UCSD-AML1 (cell line): ENCODE data around the gene TP53RK.
"Not testable (repeated sequence)": the region's sequence is repeated elsewhere in the genome, so short reads cannot be mapped to it uniquely, and the experiment has no call there.

ENCODE experiments used
- DNase-seq: peaks from one replicate; lab custom pipeline; 2025; ENCODE audit not compliant: unreplicated experiment; lab: John Stamatoyannopoulos, UW

The TP53RK gene

DNA sequence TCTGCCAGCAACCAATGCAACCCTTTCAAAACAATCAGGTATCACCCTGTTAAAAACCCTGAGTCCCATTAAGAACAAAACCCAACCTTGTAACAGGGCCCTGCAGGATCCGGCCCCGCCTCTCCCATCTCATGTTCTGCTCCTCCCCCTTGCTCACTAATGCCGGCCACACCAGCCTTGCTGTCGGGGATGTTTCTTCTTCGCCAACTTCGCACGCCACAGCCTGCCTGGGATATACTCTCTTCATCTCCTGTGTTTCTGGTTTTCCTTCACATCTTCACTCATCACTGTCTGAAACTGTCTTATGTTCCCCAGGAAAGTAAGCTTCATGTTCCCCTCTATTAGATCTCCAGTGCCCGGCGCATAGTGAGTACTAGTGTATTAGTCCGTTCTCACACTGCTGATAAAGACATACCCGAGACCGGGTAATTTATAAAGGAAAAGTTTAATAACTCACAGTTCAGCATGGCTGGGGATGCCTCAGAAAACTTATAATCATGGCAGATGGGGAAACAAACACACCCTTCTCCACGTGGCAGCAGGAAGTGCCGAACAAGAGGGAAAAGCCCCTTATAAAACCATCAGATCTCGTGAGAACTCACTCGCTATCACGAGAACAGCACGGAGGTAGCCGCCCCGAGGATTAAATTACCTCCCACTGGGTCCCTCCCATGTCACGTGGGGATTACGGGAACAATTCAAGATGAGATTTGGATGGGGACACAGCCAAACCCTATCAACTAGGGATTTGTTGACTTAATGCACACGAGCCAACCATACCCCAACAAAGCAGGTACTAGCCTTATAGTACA lies 5.1 kb downstream of the TP53RK start:
- no peak for DNase-seq

DNA sequence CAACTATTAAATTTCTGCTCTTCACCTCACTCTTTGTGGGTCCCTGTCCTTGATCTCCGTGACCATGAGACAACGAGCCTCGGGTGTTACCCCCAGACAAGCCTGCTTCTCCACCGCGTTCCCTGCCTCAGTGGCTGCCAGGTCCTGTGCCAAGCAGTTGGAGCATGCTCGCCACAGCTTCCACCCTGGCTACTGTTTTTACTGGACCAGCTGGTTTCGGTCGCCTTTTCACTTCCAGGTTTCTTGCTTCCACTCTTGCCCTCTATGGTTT lies 5.6 kb downstream of the TP53RK start:
- no peak for DNase-seq

DNA sequence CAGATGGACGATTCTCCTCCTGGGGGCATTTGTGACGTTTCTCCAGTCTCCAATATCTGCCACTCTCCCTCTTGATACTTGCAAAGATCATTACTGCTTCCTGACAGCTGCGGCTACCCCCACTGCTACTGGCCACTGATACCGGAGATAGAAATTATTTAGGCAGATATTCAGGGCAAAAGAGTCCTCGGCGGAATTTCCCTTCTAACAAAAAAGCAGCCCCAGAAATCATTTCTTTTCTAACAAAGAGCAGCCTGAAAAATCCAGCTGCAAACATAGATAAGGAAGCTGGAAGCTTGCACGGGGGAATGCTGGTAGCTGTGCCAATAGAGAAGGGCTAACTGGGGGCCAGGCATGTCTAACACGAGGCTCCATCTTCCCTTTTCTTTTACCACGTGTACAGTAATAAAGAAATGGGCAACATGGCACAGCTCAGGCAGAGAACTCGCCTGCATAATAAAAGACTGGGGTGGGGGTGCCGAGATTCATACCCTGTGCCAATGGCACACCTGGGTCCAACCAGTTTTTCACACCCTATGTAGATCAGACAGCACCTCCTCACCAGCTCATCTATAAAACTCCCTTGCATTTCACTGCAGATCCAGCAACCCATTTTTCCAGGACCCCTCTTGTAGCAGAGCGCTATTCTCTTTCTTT lies 6.1 kb downstream of the TP53RK start:
- no peak for DNase-seq

DNA sequence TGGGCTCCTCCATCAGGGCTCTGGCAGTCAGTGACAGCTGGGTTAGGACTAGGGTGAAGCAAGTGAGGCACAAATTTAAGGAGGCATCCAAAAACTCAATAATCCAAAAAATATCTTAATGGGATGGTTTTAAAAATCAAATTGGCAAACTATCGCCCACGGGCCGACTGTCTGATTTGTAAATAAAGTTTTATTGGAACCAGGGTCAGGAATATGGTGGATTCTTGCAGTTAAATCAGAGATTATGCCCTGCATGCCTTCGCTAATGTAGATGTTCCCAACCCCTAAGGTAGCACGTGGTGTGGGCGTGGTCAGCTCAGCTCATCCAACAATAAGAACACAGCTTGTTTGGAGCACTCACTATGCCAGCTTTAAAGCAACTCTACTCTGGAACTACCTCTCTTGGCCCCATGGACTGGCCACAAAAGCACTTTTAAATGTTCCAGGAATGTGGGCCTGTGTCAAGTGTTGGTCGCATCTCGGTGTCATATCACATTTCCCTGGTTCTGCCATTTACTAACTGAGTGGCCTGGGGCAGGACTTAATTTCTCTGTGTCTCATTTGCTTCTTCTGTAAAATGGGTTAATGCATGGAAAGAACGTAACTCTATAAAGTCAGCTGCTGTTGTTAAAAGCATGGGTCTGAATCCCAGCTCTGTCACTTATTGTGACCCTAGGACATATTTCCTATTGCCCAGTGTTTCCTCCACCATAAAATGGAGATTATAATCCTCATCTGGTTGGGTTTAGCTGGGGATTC lies 7.0 kb downstream of the TP53RK start:
- no peak for DNase-seq

DNA sequence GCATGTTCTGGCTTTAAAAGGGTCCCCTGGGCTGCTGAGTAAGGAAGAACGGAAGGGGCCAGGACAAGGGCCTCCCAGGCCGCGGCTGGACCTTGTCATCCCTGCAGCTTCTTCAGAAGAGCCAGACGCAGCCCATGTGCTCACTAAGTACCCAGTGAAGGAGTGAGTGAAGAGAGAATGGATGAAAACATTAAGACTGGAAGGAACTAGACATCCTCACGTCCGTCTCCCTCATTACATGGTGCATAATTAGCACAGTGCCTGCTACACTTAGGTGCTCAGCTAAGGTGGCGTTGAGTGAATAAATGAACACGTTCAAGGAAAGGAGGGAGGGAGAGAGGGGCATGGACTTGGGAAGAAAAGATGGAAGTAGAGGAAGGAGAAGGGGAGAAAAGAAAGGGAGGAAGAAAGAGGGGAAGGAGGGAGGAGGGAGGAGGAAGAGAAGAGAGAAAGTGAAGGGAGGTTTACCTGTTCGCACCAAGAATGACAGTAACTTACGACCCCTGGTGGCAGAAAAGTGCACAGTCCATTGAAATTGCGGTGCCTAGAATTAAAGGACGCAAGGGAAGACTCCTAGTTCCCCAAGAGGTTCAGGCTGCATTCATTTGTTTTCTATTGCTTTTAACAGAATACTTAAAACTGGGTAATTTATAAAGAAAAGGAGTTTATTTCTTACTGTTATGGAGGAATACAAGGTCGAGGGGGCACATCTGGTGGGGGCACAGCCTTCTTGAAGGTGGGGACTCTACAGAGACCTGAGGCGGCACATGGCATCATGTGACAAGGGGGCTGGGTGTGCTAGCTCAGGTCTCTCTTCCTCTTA lies 8.0 kb downstream of the TP53RK start:
- DNase-seq = peak; percentile 43

DNA sequence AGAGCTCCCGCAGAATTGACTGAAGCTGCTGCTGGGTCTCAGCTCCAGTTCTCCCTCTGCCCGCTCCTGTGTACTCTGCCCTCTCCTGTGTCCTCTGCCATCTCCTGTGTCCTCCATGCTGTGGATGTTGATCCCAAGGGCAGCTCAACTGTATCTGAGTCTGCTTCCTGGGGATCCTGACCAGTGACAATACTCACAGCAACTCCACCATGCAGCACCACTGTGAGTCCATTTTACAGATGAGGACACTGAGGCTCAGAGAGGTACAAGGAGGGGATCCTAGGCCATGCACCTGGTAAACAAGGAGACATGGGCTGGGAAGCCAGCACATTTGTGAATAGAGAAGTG lies 8.6 kb downstream of the TP53RK start:
- no peak for DNase-seq

DNA sequence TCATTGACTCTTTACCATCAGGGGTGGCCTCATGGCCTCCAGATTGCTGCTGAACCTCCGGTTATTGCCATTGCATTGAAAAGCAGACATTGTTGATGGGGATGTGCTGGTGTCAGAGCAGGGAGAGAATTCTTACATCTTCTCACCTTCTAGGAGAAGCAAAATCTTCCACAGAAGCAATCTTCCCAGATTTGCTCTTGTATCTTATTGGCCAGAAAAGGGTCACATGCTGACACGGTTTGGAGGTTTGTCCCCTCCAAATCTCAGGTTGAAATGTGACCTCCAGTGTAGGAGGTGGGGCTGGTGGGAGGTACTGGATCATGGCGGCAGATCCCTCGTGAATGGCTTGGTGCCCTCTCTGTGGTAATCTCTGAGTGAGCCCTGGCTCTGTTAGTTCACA lies 10.7 kb downstream of the TP53RK start:
- no peak for DNase-seq

DNA sequence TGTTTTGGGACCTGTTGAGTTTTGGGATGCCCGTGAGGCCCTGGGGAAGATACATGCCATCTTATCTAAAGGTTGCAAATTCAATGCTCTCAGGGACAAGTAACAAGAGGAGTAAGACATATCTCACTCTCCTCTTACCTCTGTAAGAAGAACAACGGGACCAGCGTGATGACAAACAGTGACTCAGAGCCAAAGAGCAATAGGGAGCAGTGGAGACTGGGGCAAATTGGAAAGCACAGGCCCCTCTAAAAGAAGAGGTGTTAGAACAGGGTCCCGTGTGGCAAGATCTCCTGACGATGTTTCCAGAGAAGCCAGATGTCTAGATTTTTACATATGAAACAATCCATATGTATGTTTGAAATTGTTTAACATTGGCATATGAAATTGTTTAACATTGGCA lies 11.6 kb downstream of the TP53RK start:
- DNase-seq = no peak

DNA sequence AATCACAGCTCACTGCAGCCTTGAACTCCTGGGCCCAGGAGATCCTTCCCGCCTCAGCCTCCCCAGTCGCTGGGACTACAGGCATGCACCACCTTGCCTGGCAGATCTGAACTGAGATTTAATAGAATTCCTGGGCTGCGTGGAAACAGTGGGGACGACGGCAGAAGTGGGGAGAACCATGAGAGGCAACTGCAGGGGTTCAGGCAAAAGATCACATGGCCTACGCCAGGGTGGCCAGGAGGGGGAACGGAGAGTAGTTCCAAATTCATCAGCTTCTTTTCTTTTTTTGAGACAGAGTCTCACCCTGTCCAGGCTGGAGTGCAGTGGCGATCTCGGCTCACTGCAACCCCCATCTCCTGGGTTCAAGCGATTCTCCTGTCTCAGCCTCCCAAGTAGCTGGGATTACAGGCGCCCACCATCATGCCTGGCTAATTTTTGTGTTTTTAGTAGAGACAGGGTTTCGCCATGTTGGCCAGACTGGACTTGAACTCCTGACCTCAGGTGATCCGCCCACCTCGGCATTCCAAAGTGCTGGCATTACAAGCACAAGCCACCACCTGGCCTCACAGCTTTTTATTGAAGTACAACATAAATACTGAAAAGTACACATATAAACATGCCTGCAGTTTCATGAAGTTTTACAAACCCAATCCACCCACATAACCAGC lies 12.5 kb downstream of the TP53RK start:
- not testable (repeated sequence) for DNase-seq

DNA sequence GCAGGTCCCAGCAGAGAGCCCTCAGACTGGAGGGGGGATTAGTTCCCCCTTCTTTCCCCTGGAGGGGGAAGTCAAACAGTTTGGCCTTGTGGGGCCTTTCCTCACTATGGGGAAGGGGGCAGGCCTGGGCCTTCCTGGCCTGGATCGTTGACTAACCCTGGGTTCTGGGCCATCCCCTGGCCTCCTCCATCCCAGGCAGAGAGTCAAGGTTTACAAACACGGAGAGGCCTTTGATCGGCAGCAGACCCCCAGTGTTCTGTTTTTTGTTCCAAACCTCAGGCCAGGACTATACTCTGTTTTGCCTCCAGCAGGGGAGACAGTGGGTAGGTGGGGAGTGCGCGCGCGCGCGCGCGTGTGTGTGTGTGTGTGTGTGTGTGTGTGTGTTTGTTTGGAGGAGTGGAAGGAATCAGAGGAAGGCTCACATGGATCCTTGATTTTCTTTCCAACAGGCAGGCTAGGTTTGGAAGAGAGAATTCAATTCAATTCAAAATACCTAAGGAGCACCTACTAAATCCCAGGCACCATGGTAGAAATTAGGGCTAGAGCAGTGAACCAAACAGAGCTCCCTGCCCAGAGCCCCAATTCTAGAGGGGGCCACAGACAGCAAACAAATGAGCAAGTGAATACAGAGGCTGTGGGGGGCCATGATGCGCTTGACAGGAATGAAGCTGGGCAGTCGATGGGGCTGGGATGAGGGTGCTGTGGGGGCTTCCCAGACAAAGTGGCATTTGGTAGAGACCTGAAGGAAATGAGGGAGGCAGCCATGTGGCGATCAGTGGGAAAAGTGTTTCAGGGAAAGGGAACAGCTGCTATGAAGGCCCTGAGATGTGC lies 14.8 kb downstream of the TP53RK start:
- no peak for DNase-seq

DNA sequence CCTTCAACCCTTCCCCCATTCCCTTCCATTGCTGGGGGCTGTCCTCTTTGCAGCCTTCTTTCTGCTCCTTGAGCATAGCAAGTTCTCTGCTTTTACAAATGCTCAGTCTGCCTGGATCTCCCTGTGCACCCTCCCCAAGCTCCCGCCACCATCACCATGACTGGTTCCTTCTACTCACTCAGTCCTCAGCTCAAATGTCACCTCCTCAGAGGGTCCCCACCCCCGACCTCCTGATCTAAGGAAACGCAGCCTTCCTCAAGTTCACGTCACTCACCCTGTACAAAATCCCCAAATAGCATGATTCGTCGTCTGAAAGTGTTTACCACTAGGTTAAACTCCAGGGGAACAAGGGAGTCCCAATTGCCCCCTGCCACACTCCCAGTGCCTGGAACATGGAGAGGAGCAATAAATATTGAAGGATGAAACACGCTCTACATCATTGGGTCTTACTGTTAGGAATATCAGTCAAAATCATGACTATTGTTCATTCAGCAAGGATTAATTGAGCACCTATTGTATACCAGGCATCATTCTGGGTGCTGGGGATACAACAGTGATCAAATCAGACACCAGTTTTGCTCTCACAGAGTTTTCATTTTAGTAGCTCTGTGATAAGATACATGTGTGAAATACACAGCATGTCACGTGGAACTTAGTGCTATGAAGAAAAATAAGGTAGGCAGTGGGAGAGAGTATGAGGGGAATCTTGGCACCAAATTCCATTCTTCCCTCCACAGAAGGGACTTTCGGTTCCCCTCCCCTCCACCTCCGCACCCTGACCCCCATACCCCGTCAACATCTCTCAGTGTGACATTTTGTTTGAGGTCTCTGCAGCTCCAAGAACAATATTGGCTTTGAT lies 15.6 kb downstream of the TP53RK start:
- no peak for DNase-seq

DNA sequence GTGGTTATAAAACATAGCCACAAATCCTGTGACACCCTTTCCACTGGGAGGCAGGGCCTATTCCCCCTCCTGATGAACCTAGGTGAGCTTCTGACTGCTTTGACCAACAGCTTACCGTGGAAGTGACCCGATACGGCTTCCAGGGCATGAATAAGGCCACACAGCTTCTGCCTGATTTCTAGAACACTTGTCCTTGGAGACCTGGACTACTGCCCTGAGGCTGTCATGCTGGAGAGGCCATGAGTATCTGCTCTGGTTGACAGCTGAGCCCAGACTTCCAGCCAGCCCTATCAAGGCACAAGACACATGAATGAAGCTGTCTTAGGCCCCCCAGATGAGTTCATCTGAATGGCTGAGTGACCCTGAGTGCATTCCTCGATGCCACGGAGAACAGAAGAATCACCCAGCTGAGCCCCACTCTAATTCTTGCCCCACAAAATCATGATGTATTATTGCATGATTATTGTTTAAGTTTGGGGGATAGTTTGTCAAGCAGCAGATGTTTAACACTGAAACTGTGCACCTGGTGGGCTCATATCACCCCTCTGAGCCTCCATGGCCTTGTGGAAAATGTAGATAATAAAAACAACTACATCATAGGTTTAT lies 16.6 kb downstream of the TP53RK start:
- no peak for DNase-seq

DNA sequence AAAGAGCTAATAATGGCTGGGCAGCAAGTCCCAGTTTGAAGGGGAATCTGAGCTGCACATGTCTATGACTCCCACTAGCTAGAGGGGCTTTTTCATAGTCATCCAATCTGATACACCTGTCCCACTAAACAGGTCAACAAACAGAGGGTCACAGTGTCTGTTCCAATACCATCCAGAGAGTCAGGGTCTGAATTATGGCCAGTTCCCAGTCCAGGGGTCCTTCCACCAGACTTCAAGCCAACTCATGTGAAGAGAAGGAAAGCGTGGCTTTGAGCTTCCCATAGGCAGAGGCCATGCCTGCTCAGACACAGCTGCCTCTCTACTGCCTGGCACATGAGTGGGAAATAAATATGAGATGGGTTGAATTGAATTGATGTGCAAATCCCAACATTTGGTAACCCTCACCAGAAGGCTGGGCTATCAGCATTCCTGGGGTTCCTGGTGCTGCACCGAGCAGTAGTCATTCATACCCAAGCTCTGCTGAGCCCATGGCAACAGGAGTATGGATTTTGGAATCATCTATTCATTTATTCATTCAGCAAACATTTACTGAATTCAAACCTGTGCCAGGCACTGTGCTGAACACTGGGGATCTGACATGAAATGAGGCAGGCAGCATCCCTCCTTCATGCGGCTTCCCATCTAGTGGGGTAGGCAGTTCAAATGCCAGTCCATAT lies 17.2 kb downstream of the TP53RK start:
- no peak for DNase-seq

DNA sequence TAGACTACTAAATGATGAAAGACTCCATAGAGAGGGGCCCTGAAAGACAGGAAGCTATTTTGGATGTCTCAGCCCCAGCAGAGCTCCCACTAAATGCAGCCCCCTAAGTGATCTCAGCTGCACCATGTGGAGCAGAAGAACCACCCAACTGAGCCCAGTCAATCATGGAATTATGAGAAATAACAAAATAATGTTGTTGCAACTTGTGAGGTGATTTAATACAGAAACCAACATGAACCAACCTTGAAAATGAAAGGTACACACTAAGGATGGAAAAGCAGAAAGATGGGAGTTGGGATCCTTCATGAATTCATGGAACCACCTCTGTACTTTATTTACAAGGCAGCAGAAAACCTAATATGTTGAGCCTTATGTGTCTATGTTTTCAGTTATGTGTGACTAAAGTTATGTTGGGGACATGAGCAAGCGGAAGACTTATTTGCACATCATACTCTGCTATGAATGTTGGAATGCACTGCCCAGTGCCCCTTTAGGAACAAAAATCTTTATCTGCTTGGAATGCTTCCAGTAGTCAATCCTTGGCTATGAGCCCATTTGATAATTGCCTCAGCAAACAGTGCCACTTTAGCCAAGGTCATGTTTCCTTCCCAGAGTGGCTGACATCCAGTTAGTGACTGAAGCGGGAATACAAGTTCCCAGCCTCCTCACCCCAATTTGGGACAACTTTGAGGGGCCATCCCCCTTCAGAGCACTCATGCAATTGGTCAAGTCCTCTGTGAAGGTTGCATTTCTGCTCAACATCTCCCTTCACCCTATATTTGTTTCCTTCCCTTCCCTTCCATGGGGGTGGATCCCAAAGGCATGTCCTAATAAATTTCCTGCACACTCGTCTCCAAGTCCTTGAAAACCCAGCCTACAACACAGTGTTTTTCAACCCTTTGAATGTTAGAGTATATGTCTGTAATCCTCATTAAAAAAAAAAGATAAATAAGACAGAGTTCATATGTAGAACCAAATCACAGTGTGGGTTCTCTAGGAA lies 18.4 kb downstream of the TP53RK start:
- DNase-seq = no peak

DNA sequence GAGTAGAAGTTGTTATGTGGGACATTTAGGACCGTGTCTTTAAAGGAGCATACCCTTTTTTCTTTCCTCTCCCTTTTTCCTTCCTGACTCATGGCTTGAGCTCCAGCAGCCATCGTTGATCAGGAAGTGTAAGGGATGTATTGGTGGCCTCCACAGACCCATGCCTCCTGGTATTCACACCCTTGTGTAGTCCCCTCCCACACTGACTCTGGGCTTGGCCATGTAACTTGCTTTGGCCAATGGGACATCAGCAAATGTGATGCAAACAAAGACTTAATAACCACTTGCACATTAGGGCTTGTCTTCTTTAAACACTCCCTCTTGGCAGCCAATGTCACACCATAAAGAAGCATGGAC lies 19.0 kb downstream of the TP53RK start:
- DNase-seq = no peak

DNA sequence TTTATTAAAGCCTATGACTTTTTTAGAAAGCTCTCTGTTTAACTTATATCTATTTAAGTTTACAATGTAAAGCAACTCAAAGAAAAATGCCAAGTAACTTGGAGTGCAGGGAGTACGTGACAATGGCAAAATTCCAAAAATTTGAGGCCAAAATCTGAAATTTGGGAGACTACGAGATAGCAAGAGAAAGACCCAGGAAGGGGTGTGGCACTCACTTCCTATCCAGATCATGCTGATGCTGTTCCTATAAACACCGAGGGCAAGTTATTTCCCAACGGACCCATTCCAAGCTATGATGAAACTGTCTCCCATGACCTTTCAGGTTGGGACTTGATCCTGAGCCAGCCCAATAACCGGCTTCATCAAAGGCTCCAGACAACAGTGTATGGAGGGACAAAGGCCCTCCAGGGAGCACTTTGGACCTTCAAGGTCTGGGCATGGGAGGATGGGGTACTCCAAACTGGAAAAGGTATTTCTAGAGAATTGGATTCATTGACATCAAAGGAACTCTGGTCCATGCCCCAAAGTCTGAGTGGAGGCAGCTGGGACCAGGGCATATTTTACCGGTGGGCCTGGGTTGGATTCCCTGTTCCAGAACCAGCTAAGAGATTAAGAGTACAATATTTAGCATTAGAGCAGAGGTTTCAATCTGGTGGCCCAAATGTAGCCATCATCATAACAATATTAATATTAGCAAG lies 22.3 kb downstream of the TP53RK start:
- DNase-seq = no peak
